Glomerular endothelial cell (primary cell): ENCODE measurements around the gene METTL22. TPM values are rescaled to one million over a fixed set of nuclear protein-coding genes. Genes with fewer than 3 reads are reported as not detected.

ENCODE experiments used
- DNase-seq: peaks from one replicate; pipeline ENCODE4 v3.0.0-alpha.2; 2011; ENCODE audit warnings: low read depth, low spot score; ENCODE audit errors: extremely low read depth
- total RNA-seq: library from RNA; depleted of rRNA; stranded (reverse); fragments of >200 nt; gene quantifications from 2 replicates; pipeline ENCODE4 v1.2.3, GENCODE V29; 2015

Gene METTL22
- total RNA-seq = 20.2 and 22.1 TPM in 2 replicates

- DNase-seq = no peak
These were observed at the start of gene METTL22 for GRCh38 chr16:8621572-8622314. TSS of gene METTL22 (plus strand) at chr16:8621698. CDS start at chr16:8625666, 3,968 bp downstream.

- no peak for DNase-seq
These were observed 49.2 kb upstream of the METTL22 start for GRCh38 chr16:8572063-8572918.

GRCh38 chr16:8572919-8573724 lies 48.4 kb upstream of the METTL22 start:
- DNase-seq = no peak

- DNase-seq = no peak
These were observed 46.1 kb upstream of the METTL22 start for GRCh38 chr16:8575399-8575798.

- DNase-seq = no peak
These were observed 45.1 kb upstream of the METTL22 start for GRCh38 chr16:8576141-8577004.

GRCh38 chr16:8577678-8578304 lies 43.7 kb upstream of the METTL22 start:
- DNase-seq = no peak

GRCh38 chr16:8579559-8579958 lies 41.9 kb upstream of the METTL22 start:
- DNase-seq = no peak

- DNase-seq = no peak
These were observed 39.5 kb upstream of the METTL22 start for GRCh38 chr16:8581831-8582580.

GRCh38 chr16:8583199-8583598 lies 38.3 kb upstream of the METTL22 start:
- no peak for DNase-seq

GRCh38 chr16:8583732-8584131 lies 37.8 kb upstream of the METTL22 start:
- no peak for DNase-seq

GRCh38 chr16:8585041-8585440 lies 36.5 kb upstream of the METTL22 start:
- no peak for DNase-seq

- no peak for DNase-seq
These were observed 35.6 kb upstream of the METTL22 start for GRCh38 chr16:8585857-8586256.

GRCh38 chr16:8587065-8587464 lies 34.4 kb upstream of the METTL22 start:
- DNase-seq = no peak

GRCh38 chr16:8588682-8589056 lies 32.8 kb upstream of the METTL22 start:
- DNase-seq = no peak

GRCh38 chr16:8589057-8589899 lies 32.2 kb upstream of the METTL22 start:
- no peak for DNase-seq

- DNase-seq = no peak
These were observed 31.4 kb upstream of the METTL22 start, which contains the start of gene TMEM114 for GRCh38 chr16:8589900-8590688. TSS of gene TMEM114 (minus strand) at chr16:8590511. CDS start at chr16:8589838, 673 bp downstream.

- DNase-seq = no peak
These were observed 30.7 kb upstream of the METTL22 start for GRCh38 chr16:8590811-8591210.
